Activated gamma-delta T cell (primary cell): ENCODE measurements around the gene KIF13A.
"Not testable (repeated sequence)": the region's sequence is repeated elsewhere in the genome, so short reads cannot be mapped to it uniquely, and the experiment has no call there.

Source experiments
- DNase-seq: peaks from one replicate; lab custom pipeline; 2025; lab: John Stamatoyannopoulos, UW

KIF13A gene

DNA sequence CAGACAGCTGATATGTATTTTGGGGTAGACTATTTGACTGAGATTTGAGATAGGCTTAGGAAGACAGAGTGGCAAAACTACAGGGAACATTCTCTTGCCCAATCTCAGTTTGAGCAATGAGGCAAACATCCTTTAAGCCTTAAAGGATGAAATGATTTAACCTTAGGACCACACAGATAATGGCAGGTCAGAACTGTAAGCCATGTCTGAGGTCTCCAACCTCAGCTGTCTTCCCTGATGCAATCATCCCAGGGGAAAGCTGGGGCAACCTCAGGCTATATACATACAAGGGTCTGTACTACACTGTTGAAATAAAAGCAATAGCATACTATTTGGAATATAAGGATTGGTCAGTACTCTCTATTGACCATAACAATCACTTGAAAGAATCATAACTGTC lies 196.9 kb downstream of the KIF13A start:
- DNase-seq: no peak

DNA sequence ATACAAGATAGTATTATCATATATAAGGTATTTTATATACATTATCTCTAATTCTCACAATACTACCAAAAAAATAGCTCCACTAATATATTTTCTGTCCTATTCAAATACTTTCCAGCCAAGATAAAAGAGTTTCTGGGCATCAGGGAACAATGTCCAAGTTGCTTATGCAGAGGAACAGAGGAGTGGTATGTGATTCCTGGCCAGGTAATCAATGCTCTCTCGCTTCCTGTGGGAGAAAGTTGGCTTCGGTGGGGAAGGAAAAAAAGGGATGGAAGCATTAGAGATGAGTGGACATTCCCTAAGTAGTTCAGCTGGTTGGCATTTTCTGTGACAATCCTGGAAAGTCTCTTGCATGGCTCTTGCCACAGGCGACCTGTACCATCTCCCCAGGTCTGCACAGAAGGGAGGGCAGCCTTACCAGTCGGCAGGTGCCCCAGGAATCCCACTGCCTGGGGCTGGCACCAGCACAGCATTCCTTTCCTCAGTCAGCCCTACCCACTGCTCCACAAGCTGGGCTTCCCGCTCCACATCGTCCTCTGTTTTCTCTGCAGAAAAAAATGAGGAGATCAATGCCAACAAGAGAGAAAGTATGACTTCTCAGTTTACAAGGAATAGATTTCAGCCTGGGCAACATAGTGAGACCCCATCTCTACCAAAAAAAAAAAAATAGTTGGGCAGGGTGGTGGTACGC lies 202.2 kb downstream of the KIF13A start:
- DNase-seq: no peak

DNA sequence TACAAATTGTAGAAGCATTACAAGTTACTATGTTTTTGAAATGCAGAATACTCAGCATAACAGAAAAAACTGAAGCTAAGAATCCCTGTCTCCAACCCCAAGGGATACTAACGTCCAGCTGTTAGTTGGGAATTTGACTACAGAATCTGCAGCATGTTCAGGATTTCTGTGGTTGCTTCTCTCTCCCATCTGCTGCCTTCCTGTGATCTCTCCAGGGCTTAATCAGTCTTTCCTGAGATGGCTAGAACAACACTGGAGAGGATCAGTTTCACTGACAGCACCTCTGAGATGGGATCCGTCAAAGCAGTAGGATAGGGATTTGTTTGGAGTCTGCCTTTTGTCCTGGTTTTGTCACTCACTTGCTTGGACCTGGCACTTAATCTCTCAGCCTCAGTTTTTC lies 207.4 kb downstream of the KIF13A start:
- no peak for DNase-seq

GRCh38 chr6:17771609-17772008 lies 215.8 kb downstream of the KIF13A start:
- DNase-seq: no peak

DNA sequence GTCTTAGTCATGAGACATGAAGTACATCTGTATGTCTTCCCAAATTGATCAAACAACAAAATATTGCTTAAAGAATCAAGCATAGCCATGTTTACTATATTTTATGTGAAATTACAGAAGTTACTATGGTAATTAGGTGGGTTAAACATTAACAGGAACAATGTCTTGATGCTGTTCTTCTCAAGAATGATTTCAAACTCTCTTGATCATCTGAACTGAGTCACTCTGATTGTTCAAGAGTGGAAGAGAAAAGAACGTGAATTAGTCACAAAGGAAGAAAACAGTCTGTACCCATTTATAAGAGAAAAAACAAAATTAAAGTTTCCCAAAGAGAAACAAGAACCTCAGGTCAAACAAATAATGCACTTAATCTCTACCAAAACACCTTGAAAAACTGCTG lies 218.6 kb downstream of the KIF13A start:
- no peak for DNase-seq

- no peak for DNase-seq
Observed at GRCh38 chr6:17768388-17768787, 219.0 kb downstream of the KIF13A start.

DNA sequence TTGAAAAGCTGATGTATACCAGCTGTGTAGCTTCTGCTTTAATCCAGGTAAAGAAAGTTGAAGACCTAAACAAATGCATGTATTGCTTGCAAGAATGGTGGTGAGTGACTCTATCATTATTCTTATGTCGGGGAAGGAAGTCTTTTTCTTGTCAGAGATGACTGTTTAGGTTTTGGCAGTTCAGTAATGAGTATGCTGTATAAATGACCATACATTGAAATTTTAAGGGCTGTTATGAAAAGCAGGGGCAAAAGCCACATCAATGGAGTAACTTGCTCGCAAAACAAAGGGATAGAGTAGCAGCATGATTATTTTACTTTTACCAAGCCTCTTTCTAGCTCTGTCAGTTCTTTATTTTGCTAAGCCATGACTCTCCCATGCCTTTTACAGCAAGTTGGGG lies 224.8 kb downstream of the KIF13A start:
- DNase-seq: no peak

DNA sequence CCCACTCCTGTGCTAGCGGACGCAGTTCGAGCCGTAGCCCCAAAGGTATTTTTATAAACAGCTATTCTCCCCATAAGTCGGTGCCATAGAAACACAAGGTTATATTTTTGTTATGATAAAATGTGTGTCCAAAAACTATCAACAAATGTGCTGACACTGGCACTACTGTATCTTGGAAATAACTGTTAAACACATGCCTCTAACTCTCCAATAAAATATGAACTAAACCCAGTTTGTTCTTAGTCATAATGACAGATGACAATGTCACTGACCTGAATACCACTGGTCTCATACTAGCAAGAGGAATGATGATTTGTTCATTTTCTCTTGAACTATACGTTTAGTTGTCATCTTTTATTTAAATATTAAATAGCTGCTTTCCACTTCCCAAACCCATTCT lies 229.3 kb downstream of the KIF13A start:
- DNase-seq: no peak

DNA sequence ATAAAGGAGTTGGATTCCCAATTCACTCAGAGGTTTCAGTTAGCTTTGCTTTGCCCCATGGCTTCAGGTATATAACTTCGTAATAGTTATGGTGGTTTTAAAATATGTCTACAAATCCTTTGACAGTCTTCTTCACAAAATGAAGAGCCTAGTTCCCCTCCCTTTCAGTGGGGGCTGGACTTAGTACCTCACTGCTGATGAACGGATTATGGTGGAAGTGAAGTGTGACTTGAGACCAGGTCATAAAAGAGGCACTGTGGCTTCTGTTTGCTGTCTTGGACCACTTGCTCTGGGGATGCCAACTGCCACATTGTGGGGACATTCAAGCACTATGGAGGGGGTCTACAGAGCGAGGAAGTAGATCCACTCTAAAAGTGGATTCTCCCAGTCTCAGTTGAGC lies 233.2 kb downstream of the KIF13A start:
- DNase-seq: no peak

- not testable (repeated sequence) for DNase-seq
Observed at GRCh38 chr6:17745324-17745723, 242.1 kb downstream of the KIF13A start.

DNA sequence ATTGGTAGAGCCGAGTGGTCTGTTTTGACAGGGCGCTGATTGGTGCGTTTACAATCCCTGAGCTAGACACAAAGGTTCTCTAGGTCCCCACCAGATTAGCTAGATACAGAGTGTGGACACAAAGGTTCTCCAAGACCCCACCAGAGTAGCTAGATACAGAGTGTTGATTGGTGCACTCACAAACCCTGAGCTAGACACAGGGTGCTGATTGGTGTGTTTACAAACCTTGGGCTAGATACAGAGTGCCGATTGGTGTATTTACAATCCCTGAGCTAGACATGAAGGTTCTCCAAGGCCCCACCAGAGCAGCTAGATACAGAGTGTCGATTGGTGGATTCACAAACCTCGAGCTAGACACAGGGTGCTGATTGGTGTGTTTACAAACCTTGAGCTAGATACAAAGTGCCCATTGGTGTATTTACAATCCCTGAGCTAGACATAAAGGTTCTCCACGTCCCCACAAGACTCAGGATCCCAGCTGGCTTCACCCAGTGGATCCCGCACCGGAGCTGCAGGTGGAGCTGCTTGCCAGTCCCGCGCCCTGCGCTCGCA lies 242.6 kb downstream of the KIF13A start:
- not testable (repeated sequence) for DNase-seq

GRCh38 chr6:17744019-17744756 lies 243.2 kb downstream of the KIF13A start:
- no peak for DNase-seq

DNA sequence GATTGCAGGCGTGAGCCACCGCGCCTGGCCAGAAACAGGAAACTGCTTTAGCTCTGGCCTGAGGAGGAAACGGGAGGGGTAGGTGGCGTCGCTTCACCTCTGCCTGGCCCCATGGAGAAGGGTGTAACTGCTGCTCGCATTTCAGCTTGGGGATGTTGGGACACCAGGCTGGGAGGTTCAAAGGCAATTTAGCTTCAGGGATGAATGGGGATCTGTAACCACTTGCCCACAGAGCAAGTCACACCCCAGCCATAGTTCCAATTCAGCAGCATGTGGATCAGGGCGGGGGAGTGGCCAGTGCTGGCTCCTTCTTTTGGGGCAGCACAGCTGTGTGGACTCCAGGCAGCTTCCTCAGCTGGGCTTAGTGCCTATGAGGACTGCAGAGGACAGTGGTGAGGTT lies 245.9 kb downstream of the KIF13A start:
- DNase-seq: no peak

DNA sequence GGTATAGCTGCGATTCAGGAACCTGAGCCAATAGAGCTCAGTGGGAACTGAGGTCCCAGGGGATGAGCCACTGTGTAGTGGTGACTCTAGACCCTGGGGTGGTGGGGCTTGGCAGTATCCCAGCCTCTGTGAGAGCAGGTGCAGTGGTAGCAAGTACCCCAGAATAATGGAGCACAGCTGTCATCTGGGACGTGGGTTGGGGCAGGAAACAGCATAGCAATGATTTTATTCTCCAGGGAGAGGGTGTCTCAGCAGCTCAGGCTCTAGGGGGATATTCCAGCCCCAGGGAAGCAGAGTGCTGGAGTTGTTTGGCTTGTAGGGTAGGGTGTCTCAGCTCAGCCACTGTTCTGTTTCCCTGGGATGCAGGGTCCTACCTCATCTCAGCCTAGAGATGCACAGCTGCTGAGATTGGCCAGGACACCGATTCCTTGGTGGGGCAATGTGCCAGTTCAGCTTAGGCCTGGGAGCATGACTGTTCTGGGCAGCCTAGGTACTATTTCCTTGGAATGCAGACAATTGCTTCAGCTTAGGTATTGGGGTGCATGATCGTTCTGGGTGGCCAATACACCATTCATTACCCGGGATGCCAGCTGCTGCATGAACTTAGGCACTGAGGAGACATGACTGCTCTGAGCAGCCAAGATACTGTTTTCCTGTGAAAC lies 246.7 kb downstream of the KIF13A start:
- no peak for DNase-seq

- DNase-seq: no peak
Observed at GRCh38 chr6:17737704-17738252, 249.7 kb downstream of the KIF13A start.

DNA sequence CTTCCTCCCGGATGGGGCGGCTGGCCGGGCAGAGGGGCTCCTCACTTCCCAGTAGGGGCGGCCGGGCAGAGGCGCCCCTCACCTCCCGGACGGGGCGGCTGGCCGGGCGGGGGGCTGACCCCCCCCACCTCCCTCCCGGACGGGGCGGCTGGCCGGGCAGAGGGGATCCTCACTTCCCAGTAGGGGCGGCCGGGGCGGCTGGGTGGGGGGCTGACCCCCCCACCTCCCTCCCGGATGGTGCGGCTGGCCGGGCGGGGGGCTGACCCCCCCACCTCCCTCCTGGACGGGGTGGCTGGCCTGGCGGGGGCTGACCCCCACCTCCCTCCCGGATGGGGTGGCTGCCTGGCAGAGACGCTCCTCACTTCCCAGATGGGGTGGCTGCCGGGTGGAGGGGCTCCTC lies 252.1 kb downstream of the KIF13A start:
- not testable (repeated sequence) for DNase-seq

DNA sequence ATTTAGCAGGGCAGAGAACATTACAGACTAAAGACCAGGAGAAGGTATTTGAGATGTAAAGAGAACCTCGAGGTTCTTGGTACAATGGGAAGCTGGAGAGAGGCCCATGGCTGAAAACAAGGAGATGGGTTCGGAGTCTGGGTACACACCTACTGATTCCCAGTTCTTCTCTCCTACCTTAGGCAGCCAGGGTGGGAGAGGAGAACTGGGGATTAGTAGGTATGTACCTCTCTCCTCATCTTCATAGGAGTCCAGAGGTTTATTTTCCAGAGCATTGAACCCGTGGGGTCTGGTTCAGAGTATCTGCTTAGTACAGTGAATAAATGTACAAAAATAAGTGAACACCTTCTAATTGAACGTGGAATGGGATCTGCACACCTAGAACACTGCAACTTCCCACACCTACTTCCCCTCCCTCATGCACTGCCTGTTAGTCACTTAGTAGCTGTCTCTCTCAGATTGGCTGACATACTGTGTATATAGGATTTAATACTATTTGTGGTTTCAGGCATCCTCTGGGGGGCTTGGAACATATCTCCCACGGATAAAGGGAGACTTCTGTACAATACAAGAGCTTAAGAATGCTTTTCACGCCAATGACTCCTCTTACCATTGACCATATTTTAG lies 257.2 kb downstream of the KIF13A start:
- DNase-seq: no peak

- DNase-seq: no peak
Observed at GRCh38 chr6:17729223-17730077, 258.0 kb downstream of the KIF13A start.

DNA sequence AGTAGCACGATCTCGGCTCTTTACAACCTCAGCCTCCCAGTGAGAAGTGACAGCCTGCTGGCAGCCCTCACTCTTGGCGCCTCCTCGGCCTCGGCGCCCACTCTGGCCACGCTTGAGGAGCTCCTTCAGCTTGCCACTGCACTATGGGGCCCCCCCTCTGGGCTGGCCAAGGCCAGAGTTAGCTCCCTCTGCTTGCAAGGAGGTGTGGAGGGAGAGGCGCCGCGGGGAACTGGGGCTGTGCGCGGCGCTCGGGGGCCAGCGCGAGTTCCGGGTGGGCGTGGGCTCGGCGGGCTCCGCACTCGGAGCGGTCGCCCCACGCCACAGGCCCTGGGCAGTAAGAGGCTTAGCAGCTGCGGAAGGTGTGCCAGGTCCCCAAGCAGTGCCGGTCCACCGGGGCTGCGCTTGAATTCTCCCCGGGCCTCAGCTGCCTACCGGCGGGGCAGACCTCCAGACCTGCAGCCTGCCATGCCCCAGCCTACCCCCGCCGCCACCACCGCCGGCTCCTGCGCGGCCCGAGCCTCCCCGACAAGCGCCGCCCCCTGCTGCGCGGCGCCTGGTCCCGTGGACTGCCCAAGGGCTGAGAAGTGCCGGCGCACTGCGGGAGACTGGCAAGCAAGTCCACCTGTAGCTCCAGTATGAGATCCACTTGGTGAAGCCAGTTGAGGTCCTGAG lies 258.7 kb downstream of the KIF13A start:
- DNase-seq: no peak

DNA sequence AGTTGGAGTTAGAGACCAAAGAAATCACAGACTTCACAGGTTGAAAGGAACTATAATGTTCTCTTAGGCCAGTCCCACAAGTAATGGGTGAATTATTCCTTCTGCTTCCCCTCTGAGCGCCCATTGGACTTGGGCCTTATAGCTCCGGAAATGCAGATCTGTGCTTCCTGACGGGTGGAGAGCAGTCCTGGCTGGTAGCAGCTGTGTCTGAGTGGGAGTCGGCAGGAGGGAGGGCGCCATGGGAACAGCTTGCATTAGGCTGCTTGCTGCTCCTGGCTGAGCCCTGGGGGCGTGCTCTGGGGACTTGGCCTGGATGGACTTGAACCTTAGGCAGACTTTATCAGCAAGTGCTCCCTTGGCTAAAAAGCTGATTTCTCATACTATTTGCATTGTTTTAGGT lies 262.4 kb downstream of the KIF13A start:
- DNase-seq: no peak

DNA sequence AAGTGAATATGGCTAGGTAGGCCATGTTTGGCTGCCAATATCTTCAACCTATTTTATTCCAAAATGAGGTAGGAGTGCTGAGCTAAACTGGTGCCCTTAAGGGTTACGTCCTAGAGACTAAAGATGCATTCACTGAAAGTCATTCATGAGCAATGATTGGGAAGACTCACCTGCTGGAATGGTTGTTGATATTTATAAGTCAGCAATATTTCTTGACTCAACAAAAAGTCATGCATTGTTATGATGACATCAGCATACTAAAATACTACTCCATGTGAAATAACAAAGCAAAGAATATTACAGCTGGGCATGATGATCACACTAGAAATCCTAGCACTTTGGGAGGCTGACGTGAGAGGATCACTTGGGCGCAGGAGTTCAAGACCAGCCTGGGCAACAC lies 263.1 kb downstream of the KIF13A start:
- DNase-seq: no peak
